Keratinocyte (primary cell): ENCODE results near the gene BSPRY. TPM values are rescaled to one million over a fixed set of nuclear protein-coding genes. Genes with fewer than 3 reads are reported as not detected.

ENCODE experiments used
- DNase-seq: peaks from one replicate; pipeline ENCODE4 v3.0.0-alpha.2; 2011; ENCODE audit warnings: low read depth, missing footprints, low spot score
- FAIRE-seq: peaks from 2 replicates; lab custom pipeline; 2011; peaks lifted over from hg19 to GRCh38; lab: Jason Lieb, UNC
- H2AFZ ChIP-seq: 2 replicates; pipeline ENCODE4 v1.6.0; 2012; ENCODE audit warnings: low read length, control low read depth, inconsistent platforms; ENCODE audit not compliant: control insufficient read depth
- H3K27ac ChIP-seq: 2 replicates; pipeline ENCODE4 v1.5.1; 2011; ENCODE audit warnings: low read length; ENCODE audit not compliant: control insufficient read depth, insufficient read depth
- H3K27me3 ChIP-seq: 3 replicates; pipeline ENCODE4 v1.6.0; 2011; ENCODE audit warnings: low read length; ENCODE audit not compliant: control insufficient read depth, insufficient read depth; ENCODE audit errors: extremely low read depth
- H3K36me3 ChIP-seq, 2 experiments: 2 replicates in 1 of 2; 3 replicates in 1 of 2; pipeline ENCODE4 v1.5.1; 2011; ENCODE audit warnings: low read length in 2 of 2, mild to moderate bottlenecking in 1 of 2; ENCODE audit not compliant: control insufficient read depth in 2 of 2, insufficient read depth in 2 of 2; ENCODE audit errors: extremely low read depth in 1 of 2
- H3K4me1 ChIP-seq: 3 replicates; pipeline ENCODE4 v1.5.1; 2011; ENCODE audit warnings: low read length; ENCODE audit not compliant: control insufficient read depth, insufficient read depth; ENCODE audit errors: extremely low read depth
- H3K4me2 ChIP-seq: 3 replicates; pipeline ENCODE4 v1.6.0; 2011; ENCODE audit warnings: low read depth, low read length; ENCODE audit not compliant: control insufficient read depth, insufficient read depth; ENCODE audit errors: extremely low read depth
- H3K4me3 ChIP-seq, 3 experiments: fragments of 200-600 bp in 1 of 3; sonication (generic) in 1 of 3; 2 replicates in 2 of 3; 3 replicates in 1 of 3; pipeline ENCODE4 v1.5.1; 2011 to 2016; ENCODE audit warnings: low read length in 3 of 3, mild to moderate bottlenecking in 3 of 3, control low read depth in 2 of 3, inconsistent platforms in 1 of 3, low read depth in 1 of 3, mixed read lengths in 1 of 3, mixed run types in 1 of 3, moderate library complexity in 1 of 3; ENCODE audit not compliant: control insufficient read depth in 2 of 3, insufficient read depth in 2 of 3; ENCODE audit errors: extremely low read depth in 1 of 3
- H3K79me2 ChIP-seq: 2 replicates; pipeline ENCODE4 v1.6.0; 2012; ENCODE audit warnings: low read length; ENCODE audit not compliant: control insufficient read depth, insufficient read depth
- H3K9ac ChIP-seq: 3 replicates; pipeline ENCODE4 v1.6.0; 2011; ENCODE audit warnings: low read length; ENCODE audit not compliant: control insufficient read depth, insufficient read depth; ENCODE audit errors: extremely low read depth
- H3K9me1 ChIP-seq: 3 replicates; pipeline ENCODE4 v1.6.0; 2011; ENCODE audit warnings: low read length; ENCODE audit not compliant: control insufficient read depth, insufficient read depth; ENCODE audit errors: extremely low read depth
- H3K9me3 ChIP-seq: 2 replicates; pipeline ENCODE4 v1.5.1; 2012; ENCODE audit warnings: low read depth, low read length; ENCODE audit not compliant: control insufficient read depth
- H4K20me1 ChIP-seq: 3 replicates; pipeline ENCODE4 v1.6.0; 2011; ENCODE audit warnings: low read length; ENCODE audit not compliant: control insufficient read depth, insufficient read depth; ENCODE audit errors: extremely low read depth
- EZH2 ChIP-seq: IDR thresholded peaks from one replicate; pipeline ENCODE4 v1.6.1; 2012; ENCODE audit warnings: inconsistent platforms, mild to moderate bottlenecking, low read length, moderate library complexity
- dilution Hi-C: fragments of 300-500 bp; cut with MboI; formaldehyde crosslinking; loops from one replicate; pipeline ENCODE4 v1.7.0; 2020; ENCODE audit warnings: low sequenced_read_pairs; ENCODE audit not compliant: extremely low pct_ligation_motif_present
- polyA plus RNA-seq, 5 experiments: library from polyadenylated mRNA; depleted of rRNA in 3 of 5; stranded (reverse) in 3 of 5; stranded (forward) in 1 of 5; unstranded in 1 of 5; fragments of >200 nt; gene quantifications; 1 replicate in 1 of 5; 2 replicates in 3 of 5; 3 replicates in 1 of 5; pipeline versions ENCODE4 v1.2.1 to v1.2.3, GENCODE V29; 2011 to 2012; ENCODE audit warnings: missing spikeins in 2 of 5, low read depth in 1 of 5, low replicate concordance in 1 of 5
- TF ChIP-seq, protein P1 (sequence below), 3 experiments: IDR thresholded peaks in 1 of 3; conservative IDR thresholded peaks in 1 of 3; optimal IDR thresholded peaks in 1 of 3; 2 replicates in 2 of 3; 3 replicates in 1 of 3; pipeline versions ENCODE3 to v1.5.1; 2011; ENCODE audit warnings: low read length in 3 of 3, mild to moderate bottlenecking in 3 of 3, moderate library complexity in 2 of 3, control low read depth in 1 of 3, inconsistent platforms in 1 of 3; ENCODE audit not compliant: insufficient read depth in 2 of 3; ENCODE audit errors: extremely low read depth in 1 of 3

The BSPRY gene
- polyA plus RNA-seq, 1 donor (not counting 4 experiments of a cell fraction or from before 2014, with no cell fraction given) = 0.41 TPM

DNA sequence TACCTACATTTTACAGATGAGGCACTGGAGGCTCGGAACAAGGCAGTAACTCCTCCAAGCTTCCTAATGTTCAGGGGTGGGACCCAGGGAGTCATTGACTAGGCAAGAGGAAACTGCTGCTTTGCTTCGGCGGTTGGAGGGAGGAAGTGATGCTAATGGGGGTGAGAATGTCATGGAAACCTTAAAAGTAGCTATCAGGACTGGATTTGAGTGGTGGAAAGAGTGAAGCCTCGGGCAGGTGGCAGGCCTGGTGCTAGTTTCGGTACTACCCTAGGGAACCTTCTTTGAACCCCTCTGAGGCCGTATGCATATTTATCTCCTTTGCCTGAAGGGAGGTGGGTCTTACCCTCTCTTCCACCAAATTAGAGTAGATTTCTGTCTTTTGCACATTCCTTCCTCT is 1.6 kb downstream of the BSPRY start:
- Histone ChIP-seq H3K9me1 (no peaks in the 10 kb centered on the region), H3K27me3 (peaks cover 31% of the 10 kb centered on the region), H2AFZ (no peak overlapping the region), H4K20me1 (no peaks in the 10 kb centered on the region), H3K9ac (no peak overlapping the region), H3K9me3 (no peaks in the 10 kb centered on the region), H3K36me3 (no peaks in the 10 kb centered on the region), H3K4me2 (no peak overlapping the region), H3K4me3 (no peak overlapping the region), H3K4me1 (peaks cover 9% of the 10 kb centered on the region), H3K27ac (no peak overlapping the region), H3K79me2 (no peaks in the 10 kb centered on the region)
- no peak for DNase-seq
- no peak for FAIRE-seq
- TF ChIP-seq, protein P1, sequence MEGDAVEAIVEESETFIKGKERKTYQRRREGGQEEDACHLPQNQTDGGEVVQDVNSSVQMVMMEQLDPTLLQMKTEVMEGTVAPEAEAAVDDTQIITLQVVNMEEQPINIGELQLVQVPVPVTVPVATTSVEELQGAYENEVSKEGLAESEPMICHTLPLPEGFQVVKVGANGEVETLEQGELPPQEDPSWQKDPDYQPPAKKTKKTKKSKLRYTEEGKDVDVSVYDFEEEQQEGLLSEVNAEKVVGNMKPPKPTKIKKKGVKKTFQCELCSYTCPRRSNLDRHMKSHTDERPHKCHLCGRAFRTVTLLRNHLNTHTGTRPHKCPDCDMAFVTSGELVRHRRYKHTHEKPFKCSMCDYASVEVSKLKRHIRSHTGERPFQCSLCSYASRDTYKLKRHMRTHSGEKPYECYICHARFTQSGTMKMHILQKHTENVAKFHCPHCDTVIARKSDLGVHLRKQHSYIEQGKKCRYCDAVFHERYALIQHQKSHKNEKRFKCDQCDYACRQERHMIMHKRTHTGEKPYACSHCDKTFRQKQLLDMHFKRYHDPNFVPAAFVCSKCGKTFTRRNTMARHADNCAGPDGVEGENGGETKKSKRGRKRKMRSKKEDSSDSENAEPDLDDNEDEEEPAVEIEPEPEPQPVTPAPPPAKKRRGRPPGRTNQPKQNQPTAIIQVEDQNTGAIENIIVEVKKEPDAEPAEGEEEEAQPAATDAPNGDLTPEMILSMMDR (optimal IDR thresholded peaks at IDR 0.05 in 1 of 3, IDR thresholded peaks at IDR 0.05 in 1 of 3, conservative IDR thresholded peaks at IDR 0.05 in 1 of 3; ENCODE audit: extremely low read depth in 1 of 3, insufficient read depth in 2 of 3, low read length in 3 of 3) = no peak
- TF ChIP-seq EZH2 = no peak
- dilution Hi-C loops = no loop called here

- Histone ChIP-seq H4K20me1 (no peaks in the 10 kb centered on the region), H3K9me1 (no peaks in the 10 kb centered on the region), H3K4me2 (no peak overlapping the region), H3K4me3 (no peak overlapping the region), H3K9ac (no peak overlapping the region), H2AFZ (no peak overlapping the region), H3K36me3 (no peaks in the 10 kb centered on the region), H3K9me3 (no peaks in the 10 kb centered on the region), H3K27ac (no peak overlapping the region), H3K4me1 (peaks cover 9% of the 10 kb centered on the region), H3K27me3 (peaks cover 31% of the 10 kb centered on the region), H3K79me2 (no peaks in the 10 kb centered on the region)
- no peak for DNase-seq
- dilution Hi-C loops = no loop called here
- FAIRE-seq = no peak
- no peak for TF ChIP-seq EZH2
- TF ChIP-seq, protein P1 (optimal IDR thresholded peaks at IDR 0.05 in 1 of 3, IDR thresholded peaks at IDR 0.05 in 1 of 3, conservative IDR thresholded peaks at IDR 0.05 in 1 of 3; ENCODE audit: extremely low read depth in 1 of 3, insufficient read depth in 2 of 3, low read length in 3 of 3) = no peak
Measured at GRCh38 chr9:113352006-113352405, 2.7 kb downstream of the BSPRY start.
